Ascending aorta (tissue), 2 donors: Measurements from ENCODE around the gene NUP214. TPM values are rescaled to one million over a fixed set of nuclear protein-coding genes. Genes with fewer than 3 reads are reported as not detected.
"Not testable (repeated sequence)": the region's sequence is repeated elsewhere in the genome, so short reads cannot be mapped to it uniquely, and the experiment has no call there.

Experiments used
- DNase-seq, 2 donors: peaks; one replicate each; pipeline ENCODE4 v3.0.0-alpha.2; 2019; ENCODE audit warnings: low spot score in 2 of 2
- H3K27ac ChIP-seq, 2 donors: fragments of 200-600 bp; sonication (generic); one replicate each; pipeline ENCODE4 v1.5.1; 2016 to 2017; ENCODE audit warnings: mild to moderate bottlenecking in 1 of 2
- H3K27me3 ChIP-seq: fragments of 200-600 bp; sonication (generic); one replicate; pipeline ENCODE4 v1.5.1; 2017
- H3K36me3 ChIP-seq, 2 donors: fragments of 200-600 bp; sonication (generic); one replicate each; pipeline ENCODE4 v1.5.1; 2016
- H3K4me1 ChIP-seq, 2 donors: fragments of 200-600 bp; sonication (generic); one replicate each; pipeline ENCODE4 v1.5.1; 2016 to 2017; ENCODE audit warnings: mild to moderate bottlenecking in 1 of 2
- H3K4me3 ChIP-seq, 2 donors: fragments of 200-600 bp; sonication (generic); one replicate each; pipeline ENCODE4 v1.5.1; 2016 to 2017; ENCODE audit warnings: mild to moderate bottlenecking in 1 of 2
- H3K9me3 ChIP-seq, 2 donors: fragments of 200-600 bp; sonication (generic); one replicate each; pipeline ENCODE4 v1.5.1; 2016
- CTCF ChIP-seq, 3 experiments: fragments of 200-600 bp in 2 of 3; fragments of 450-650 bp in 1 of 3; sonication (generic) in 2 of 3; IDR thresholded peaks; one replicate each; pipeline ENCODE4 v1.5.1; 2016 to 2019; ENCODE audit warnings: antibody characterized with exemption in 3 of 3, mild to moderate bottlenecking in 1 of 3, moderate library complexity in 1 of 3
- intact Hi-C: fragments of 100-400 bp; cut with DNase I; formaldehyde crosslinking; loops from one replicate; pipeline ENCODE4 v1.15.1; 2023
- total RNA-seq: library from RNA; depleted of rRNA; stranded (reverse); fragments of >200 nt; gene quantifications from one replicate; pipeline ENCODE4 v1.1.0, GENCODE V29; 2016

Gene NUP214
- total RNA-seq, 1 donor from 2014 or later = 234 TPM

- Histone ChIP-seq H3K4me3 (no peak overlapping the region), H3K4me1 (peaks cover 0 to 10% of the 10 kb centered on the region in 2 donors), H3K27me3 (peaks cover 5% of the 10 kb centered on the region), H3K36me3 (no peaks in the 10 kb centered on the region), H3K27ac (no peak overlapping the region), H3K9me3 (no peaks in the 10 kb centered on the region)
- no peak for TF ChIP-seq CTCF (IDR thresholded peaks at IDR 0.05)
- intact Hi-C loops = no loop called here
- DNase-seq = no peak
These were observed 26.2 kb upstream of the NUP214 start for GRCh38 chr9:131099102-131099606.

GRCh38 chr9:131099845-131100244, 25.5 kb upstream of the NUP214 start:
- H3K4me1 ChIP-seq = peaks cover 0 to 10% of the 10 kb centered on the region in 2 donors
- H3K36me3 ChIP-seq, DNase-seq, H3K9me3 ChIP-seq, intact Hi-C loops, H3K4me3 ChIP-seq, H3K27ac ChIP-seq, H3K27me3 ChIP-seq: not testable (repeated sequence)

GRCh38 chr9:131100445-131100844, 24.9 kb upstream of the NUP214 start:
- no peak overlapping the region for H3K27ac ChIP-seq
- no peak for DNase-seq
- no peaks in the 10 kb centered on the region for H3K9me3 ChIP-seq
- intact Hi-C loops = no loop called here
- no peak for TF ChIP-seq CTCF (IDR thresholded peaks at IDR 0.05)
- H3K4me3 ChIP-seq = no peak overlapping the region
- H3K4me1 ChIP-seq = peaks cover 0 to 10% of the 10 kb centered on the region in 2 donors
- peaks cover 1% of the 10 kb centered on the region for H3K27me3 ChIP-seq
- H3K36me3 ChIP-seq = no peaks in the 10 kb centered on the region

- no peaks in the 10 kb centered on the region for H3K36me3 ChIP-seq
- no peak for TF ChIP-seq CTCF (IDR thresholded peaks at IDR 0.05)
- H3K4me3 ChIP-seq = no peak overlapping the region
- peaks cover 0 to 6% of the 10 kb centered on the region in 2 donors for H3K4me1 ChIP-seq
- intact Hi-C loops = no loop called here
- H3K27ac ChIP-seq = no peak overlapping the region
- no peak for DNase-seq
- no peaks in the 10 kb centered on the region for H3K9me3 ChIP-seq
- H3K27me3 ChIP-seq = no peaks in the 10 kb centered on the region
These were observed 24.0 kb upstream of the NUP214 start for GRCh38 chr9:131101207-131101964.

GRCh38 chr9:131103024-131103423, 22.4 kb upstream of the NUP214 start:
- no peak overlapping the region for H3K4me3 ChIP-seq
- intact Hi-C loops = no loop called here
- no peak for DNase-seq
- TF ChIP-seq CTCF (IDR thresholded peaks at IDR 0.05) = no peak
- no peak overlapping the region for H3K27ac ChIP-seq
- H3K4me1 ChIP-seq = no peaks in the 10 kb centered on the region
- no peaks in the 10 kb centered on the region for H3K36me3 ChIP-seq
- no peaks in the 10 kb centered on the region for H3K27me3 ChIP-seq
- H3K9me3 ChIP-seq = no peaks in the 10 kb centered on the region

- H3K27me3 ChIP-seq = no peaks in the 10 kb centered on the region
- TF ChIP-seq CTCF (IDR thresholded peaks at IDR 0.05) = no peak
- DNase-seq = no peak
- H3K9me3 ChIP-seq = no peaks in the 10 kb centered on the region
- no peaks in the 10 kb centered on the region for H3K4me1 ChIP-seq
- intact Hi-C loops = no loop called here
- H3K27ac ChIP-seq = no peak overlapping the region
- H3K4me3 ChIP-seq = no peak overlapping the region
- H3K36me3 ChIP-seq = no peaks in the 10 kb centered on the region
These were observed 21.9 kb upstream of the NUP214 start for GRCh38 chr9:131103535-131103934.
